HG03066 (cell line): ENCODE results near the gene PLA2G2C.

Experiments used
- ATAC-seq: cut with Tn5 transposase; IDR thresholded peaks from one replicate; pipeline ENCODE4 v1.9.1; 2021; ENCODE audit warnings: low read depth; ENCODE audit not compliant: unreplicated experiment

Gene PLA2G2C

GRCh38 chr1:20187103-20187812 lies 940 bp upstream of the PLA2G2C start:
- no peak for ATAC-seq

DNA sequence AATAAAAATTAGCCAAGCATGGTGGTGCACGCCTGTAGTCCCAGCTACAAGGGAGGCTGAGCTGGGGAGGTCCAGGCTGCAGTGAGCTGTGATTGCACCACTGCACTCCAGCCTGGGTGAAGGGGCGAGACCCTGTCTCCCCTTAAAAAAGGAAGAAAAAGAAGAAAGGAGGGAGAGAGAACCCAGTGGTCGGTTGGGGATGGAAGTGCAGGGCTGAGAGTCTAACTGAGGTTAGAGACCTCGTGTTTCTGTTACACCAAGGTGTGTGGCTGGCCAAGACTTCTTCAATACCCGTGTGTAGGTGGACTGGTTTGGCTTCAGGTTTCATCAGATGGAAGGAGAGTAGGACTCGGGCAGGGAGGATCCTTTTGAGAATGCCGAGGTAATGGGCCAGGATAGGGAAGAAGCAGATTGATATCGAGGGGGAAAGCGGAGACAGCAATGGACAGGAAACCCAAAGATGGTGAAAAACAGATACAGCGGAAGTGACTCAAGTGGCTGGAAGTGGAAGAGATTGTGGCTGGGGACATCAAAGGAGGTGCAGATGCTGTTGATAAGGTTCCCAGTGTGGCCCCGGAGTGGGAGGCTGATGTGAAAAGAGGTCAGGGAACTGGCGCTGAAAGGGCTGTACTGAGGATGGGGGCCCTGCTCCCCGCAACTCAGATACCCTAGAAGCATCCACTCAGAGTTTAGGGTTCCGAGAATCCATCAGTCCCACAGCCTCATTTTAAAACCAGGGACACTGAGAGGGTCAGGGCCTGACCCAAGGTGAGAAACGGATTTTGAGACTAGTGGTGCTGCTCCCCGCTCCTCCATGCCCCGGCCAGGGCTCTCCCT lies 1.1 kb downstream of the PLA2G2C start:
- ATAC-seq = no peak

DNA sequence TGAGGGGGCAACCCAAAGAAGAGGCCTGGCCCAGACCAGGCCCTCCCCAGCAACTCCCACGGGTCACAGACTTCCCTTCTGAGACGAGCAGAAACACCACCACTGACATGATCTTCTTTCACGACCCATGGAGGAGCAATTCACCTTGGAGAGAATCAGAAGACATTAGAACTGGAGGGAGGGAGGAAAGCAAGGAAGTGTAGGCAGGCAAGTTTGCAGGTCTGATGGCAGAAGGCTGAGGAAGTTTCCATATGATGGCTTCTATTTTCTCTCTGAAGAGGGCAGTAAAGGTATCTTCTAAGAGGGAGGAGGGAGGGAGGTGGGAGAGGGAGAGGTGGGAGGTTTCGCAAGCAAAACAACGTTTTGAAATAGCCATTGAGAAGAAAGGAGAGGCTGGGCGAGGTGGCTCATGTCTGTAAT lies 1.8 kb downstream of the PLA2G2C start:
- ATAC-seq = no peak

DNA sequence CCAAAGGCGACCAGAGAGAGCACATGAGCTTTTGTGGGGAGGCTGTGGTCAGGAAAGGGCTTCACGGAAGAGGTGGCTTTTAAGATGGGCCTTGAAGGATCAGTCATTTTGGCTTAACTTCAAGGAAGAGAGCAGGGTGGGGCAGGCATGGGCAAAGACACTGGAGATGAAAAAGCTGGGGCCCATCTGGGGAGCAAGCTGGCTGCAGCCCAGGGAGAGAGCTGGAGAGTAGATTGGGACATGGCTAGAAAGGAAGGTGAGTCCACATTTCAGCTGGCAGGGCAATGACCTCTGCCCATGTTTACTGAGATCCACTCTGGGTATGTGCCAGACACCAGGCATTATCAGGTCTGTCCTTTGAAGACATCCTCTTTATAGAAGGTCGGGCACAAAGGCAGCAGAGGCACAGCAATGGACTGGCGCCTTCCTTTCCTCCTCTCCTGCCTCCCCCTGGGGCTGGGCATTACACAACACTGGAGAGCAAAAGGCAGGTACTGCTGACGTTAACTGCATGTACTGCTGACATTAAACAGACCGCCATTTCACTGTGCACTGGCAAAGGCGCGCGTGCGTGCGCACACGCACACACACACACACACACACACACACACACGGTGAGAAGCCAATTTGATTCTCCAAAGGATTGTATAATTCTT lies 2.6 kb downstream of the PLA2G2C start:
- no peak for ATAC-seq

GRCh38 chr1:20183035-20183434 lies 3.3 kb downstream of the PLA2G2C start:
- no peak for ATAC-seq

DNA sequence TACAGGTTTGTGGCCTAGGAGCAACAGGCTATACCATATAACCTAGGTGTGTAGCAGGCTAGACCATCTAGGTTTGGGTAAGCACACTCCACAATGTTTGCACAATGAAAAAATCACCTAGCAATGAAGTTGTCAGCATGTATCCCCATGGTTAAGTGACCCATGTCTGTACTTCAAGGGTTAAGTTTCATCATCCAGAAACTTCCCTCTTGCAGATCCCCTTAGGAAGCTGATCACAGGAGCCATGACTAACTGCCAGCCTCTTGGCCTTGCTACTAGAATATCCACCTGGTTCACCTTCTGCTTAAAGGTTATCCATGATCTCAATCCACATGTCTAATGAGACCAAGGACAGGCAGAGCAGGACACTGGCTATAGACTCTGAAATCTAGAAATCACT lies 3.9 kb downstream of the PLA2G2C start:
- ATAC-seq = no peak

GRCh38 chr1:20180844-20181207 lies 5.5 kb downstream of the PLA2G2C start:
- no peak for ATAC-seq

DNA sequence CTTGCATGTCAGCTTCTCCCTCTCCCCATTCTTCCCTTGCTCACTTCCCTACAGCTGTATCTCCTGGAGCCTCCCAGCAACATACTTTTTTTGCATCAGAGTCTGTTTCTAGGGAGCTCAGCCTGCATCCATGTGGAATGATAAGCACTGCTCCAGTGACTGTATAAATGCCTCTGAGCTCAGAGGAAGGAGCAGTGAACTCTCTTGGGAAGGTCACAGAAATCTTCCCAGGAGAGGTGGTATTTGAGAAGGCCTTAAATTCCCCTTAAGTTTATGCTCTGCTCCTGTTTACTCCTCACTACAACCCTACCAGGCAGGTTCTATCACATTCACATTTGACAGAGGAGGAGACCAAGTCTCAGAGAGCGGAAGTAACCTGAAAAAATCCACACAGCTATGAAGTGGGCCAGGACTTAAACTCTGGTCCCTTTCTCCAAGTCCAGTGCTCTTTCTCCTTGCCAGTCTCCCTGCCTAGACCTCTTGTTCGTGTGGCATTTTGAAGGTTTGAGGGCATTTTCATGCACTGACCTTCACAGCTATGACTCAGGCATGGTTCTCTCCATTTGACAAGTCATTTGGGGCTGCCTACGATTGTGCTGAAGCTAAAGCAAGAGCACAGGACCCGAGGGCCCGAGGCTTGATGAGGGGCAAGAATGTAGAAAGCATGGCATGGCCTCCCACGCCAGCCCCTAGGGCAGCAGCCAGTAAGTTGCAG lies 6.0 kb downstream of the PLA2G2C start:
- no peak for ATAC-seq

DNA sequence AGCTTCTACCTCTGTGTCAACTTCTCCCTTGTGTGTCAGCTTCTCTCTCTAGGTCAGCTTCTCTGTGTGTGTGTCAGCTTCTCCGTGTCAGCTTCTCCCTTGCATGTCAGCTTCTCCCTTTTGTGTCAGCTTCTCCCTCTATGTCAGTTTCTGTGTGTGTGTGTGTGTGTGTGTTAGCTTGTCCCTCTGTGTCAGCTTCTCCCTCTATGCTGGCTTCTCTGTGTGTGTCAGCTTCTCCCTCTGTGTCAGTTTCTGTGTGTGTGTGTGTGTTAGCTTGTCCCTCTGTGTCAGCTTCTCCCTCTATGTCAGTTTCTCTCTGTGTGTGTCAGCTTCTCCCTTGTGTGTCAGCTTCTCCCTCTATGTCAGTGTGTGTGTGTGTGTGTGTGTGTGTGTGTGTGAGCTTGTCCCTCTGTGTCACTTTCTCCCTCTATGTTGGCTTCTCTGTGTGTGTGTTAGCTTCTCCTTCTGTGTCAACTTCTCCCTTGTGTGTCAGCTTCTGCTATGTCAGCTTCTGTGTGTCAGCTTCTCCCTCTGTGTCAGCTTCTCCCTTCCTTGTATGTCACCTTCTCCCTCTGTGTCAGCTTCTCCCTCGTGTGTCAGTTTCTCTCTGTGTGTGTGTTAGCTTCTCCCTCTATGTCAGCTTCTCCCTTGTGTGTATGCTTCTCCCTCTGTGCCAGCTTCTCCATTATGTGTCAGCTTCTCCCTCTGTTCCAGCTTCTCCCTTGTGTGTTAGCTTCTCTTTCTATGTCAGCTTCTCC lies 6.8 kb downstream of the PLA2G2C start:
- ATAC-seq = no peak

- no peak for ATAC-seq
Observed at GRCh38 chr1:20178634-20179370, 7.5 kb downstream of the PLA2G2C start.

GRCh38 chr1:20174937-20175666 lies 11.2 kb downstream of the PLA2G2C start:
- no peak for ATAC-seq

GRCh38 chr1:20172033-20172590 lies 14.2 kb downstream of the PLA2G2C start:
- no peak for ATAC-seq

- ATAC-seq = no peak
Observed at GRCh38 chr1:20169932-20170331, 16.4 kb downstream of the PLA2G2C start.

GRCh38 chr1:20168564-20169491 lies 17.5 kb downstream of the PLA2G2C start:
- ATAC-seq = no peak

DNA sequence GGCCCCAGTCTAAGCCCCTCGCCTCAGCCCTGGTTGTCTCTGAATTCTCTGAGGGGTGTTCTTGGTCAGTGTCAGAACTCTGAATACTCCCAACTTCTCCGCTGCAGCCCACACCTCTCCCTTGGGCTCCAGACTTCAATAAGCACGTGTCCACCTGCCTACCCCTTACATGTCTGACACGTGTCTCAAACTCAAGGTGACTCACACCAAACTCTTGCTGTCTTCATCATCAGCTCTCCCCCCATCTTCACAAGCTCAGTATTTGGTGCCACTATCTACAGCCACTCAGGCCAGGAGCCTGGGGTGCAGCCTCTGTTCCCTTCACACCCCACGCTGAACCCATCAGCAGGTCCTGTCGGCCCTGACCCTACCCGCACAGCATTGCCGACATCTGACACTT lies 19.2 kb downstream of the PLA2G2C start:
- ATAC-seq = no peak

DNA sequence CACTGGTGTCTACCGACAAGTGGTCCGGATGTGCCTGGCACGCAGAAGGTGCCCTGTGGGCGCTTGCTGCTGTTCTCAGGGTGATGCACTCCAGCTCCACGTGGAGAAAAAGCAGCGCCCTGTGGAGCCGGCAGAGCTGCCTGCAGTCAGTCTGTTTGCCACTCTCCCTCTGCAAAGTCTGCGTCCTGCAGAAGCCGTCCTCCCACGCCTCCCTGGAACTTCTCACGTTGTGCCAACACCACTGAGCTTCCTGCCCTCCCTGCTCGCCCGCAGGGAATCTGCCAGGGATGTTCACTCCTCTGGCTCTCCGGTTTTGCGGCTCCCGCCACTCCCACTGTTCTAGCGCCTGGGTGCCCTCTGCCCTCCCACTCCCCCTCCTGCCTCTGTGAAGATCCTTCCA lies 20.3 kb downstream of the PLA2G2C start:
- no peak for ATAC-seq

DNA sequence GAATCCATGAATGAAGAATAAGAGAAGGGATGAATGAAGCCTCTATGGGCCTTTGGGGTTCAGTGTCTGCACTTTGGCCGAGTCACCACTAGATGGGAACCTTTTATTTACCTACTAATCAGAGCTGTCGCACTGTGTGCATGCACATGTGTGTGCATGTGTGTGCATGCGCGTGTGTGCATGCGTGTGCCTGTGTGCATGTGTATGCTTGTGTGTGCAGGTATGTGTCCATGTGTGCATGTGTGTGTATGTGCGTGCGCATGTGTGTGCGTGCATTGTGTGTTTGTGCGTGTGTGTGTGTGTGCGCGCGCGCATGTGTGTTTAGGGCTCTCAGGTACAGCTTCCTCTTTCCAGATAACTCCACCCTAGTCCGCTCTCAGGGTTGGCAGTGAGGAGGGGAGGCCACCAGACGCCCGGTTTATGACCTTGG lies 20.8 kb downstream of the PLA2G2C start:
- no peak for ATAC-seq
